ENCODE measurements around the gene FGF23. TPM values are rescaled to one million over a fixed set of nuclear protein-coding genes. Genes with fewer than 3 reads are reported as not detected.

Gene FGF23
- polyA plus RNA-seq, 1 donor from 2014 or later, result not detected

DNA sequence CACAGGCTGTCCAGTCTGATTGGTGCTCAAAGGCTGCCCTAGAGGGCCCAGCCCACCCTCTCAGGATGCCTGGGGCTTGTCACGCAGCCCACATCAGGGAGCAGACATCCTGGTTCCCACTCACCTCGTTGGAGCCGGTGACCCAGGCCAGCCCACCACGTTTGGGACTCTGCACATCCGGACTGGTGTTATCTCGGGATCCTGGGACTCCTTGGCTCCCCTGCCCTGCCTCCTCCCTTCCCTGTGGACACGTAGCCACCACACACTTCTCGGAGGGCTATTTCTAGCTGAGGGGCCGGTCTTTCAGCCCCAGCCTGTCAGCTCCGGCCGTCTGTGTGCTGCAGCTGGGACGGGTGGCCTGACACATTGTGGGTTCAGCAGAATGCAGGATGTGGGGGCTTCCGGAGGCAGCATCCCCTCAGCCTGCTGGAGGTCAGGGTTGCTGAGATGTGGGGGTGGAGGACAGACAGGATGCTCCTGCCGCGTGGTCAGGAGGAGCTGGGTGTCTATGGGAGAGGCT lies 12.8 kb upstream of the FGF23 start:
- H3K79me2 ChIP-seq (replicated peaks; ENCODE audit: insufficient read depth, low read length), result no peaks in the 10 kb centered on the region
- no peaks in the 10 kb centered on the region for H3K9me2 ChIP-seq (ENCODE audit: insufficient read depth, low read length)
- H3F3A ChIP-seq (ENCODE audit: insufficient read depth, low read length, poor library complexity, severe bottlenecking), result no peaks in the 10 kb centered on the region
- H4K20me1 ChIP-seq (ENCODE audit: insufficient read depth), result no peaks in the 10 kb centered on the region
- no peak for TF ChIP-seq EP300 (conservative IDR thresholded peaks at IDR 0.05; ENCODE audit: poor library complexity, severe bottlenecking)
- TF ChIP-seq RAD21 (conservative IDR thresholded peaks at IDR 0.05), result no peak
- TF ChIP-seq MXI1 (conservative IDR thresholded peaks at IDR 0.05; ENCODE audit: poor library complexity, severe bottlenecking), result no peak
- TF ChIP-seq, protein P1, sequence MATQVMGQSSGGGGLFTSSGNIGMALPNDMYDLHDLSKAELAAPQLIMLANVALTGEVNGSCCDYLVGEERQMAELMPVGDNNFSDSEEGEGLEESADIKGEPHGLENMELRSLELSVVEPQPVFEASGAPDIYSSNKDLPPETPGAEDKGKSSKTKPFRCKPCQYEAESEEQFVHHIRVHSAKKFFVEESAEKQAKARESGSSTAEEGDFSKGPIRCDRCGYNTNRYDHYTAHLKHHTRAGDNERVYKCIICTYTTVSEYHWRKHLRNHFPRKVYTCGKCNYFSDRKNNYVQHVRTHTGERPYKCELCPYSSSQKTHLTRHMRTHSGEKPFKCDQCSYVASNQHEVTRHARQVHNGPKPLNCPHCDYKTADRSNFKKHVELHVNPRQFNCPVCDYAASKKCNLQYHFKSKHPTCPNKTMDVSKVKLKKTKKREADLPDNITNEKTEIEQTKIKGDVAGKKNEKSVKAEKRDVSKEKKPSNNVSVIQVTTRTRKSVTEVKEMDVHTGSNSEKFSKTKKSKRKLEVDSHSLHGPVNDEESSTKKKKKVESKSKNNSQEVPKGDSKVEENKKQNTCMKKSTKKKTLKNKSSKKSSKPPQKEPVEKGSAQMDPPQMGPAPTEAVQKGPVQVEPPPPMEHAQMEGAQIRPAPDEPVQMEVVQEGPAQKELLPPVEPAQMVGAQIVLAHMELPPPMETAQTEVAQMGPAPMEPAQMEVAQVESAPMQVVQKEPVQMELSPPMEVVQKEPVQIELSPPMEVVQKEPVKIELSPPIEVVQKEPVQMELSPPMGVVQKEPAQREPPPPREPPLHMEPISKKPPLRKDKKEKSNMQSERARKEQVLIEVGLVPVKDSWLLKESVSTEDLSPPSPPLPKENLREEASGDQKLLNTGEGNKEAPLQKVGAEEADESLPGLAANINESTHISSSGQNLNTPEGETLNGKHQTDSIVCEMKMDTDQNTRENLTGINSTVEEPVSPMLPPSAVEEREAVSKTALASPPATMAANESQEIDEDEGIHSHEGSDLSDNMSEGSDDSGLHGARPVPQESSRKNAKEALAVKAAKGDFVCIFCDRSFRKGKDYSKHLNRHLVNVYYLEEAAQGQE (IDR thresholded peaks at IDR 0.05; ENCODE audit: borderline replicate concordance), result no peak
- TF ChIP-seq SMC3 (conservative IDR thresholded peaks at IDR 0.05; ENCODE audit: poor library complexity), result no peak
- TF ChIP-seq CTCF (IDR thresholded peaks at IDR 0.05; ENCODE audit: poor library complexity, severe bottlenecking), result no peak
- TF ChIP-seq EZH2 (IDR thresholded peaks at IDR 0.05; ENCODE audit: borderline replicate concordance, insufficient read depth, low read length, poor library complexity, severe bottlenecking), result no peak
- TF ChIP-seq POLR2AphosphoS5 (IDR thresholded peaks at IDR 0.05), result no peak
- TF ChIP-seq TAF1 (IDR thresholded peaks at IDR 0.05; ENCODE audit: low read depth), result no peak
- H3K27ac ChIP-seq (ENCODE audit: low read length), result no peak overlapping the region
- no peak overlapping the region for H3K4me2 ChIP-seq (ENCODE audit: low read length)
- no peaks in the 10 kb centered on the region for H3K9me3 ChIP-seq (ENCODE audit: low read length)
- H3K4me3 ChIP-seq (ENCODE audit: low read length), result no peak overlapping the region
- no peak overlapping the region for H2AFZ ChIP-seq (ENCODE audit: low read depth, low read length)
- H3K36me3 ChIP-seq (ENCODE audit: insufficient read depth, low read length), result no peaks in the 10 kb centered on the region
- no peak overlapping the region for H3K9ac ChIP-seq (ENCODE audit: low read length)
- H3K27me3 ChIP-seq (ENCODE audit: insufficient read depth, low read depth, low read length), result no peaks in the 10 kb centered on the region

DNA sequence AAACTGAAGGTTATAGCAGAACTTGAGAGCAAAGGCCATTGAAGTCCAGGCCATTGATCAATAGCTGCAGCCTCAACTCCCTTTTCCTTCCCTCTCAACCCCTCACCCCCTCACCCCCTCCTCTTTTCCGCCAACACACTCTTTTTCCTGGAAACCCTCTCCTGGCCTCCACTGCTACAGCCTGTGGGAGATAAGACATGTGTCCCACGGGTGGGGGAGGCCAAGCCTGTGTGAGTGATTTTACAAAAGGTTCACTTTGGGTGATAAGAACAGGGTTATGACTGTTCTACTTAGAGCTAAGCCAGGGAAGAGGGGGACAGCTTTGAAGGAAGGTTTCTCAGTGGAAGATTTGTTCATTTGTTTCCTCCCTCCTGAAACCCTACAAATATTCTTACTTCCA lies 9.2 kb upstream of the FGF23 start:
- Histone ChIP-seq H3K9ac (ENCODE audit: low read length) (no peak overlapping the region), H4K20me1 (ENCODE audit: insufficient read depth) (no peaks in the 10 kb centered on the region), H2AFZ (ENCODE audit: low read depth, low read length) (no peak overlapping the region), H3K79me2 (replicated peaks; ENCODE audit: insufficient read depth, low read length) (no peaks in the 10 kb centered on the region), H3K27ac (ENCODE audit: low read length) (no peak overlapping the region), H3K36me3 (ENCODE audit: insufficient read depth, low read length) (no peaks in the 10 kb centered on the region), H3K9me2 (ENCODE audit: insufficient read depth, low read length) (no peaks in the 10 kb centered on the region), H3F3A (ENCODE audit: insufficient read depth, low read length, poor library complexity, severe bottlenecking) (no peaks in the 10 kb centered on the region), H3K9me3 (ENCODE audit: low read length) (no peaks in the 10 kb centered on the region), H3K4me2 (ENCODE audit: low read length) (no peak overlapping the region), H3K27me3 (ENCODE audit: insufficient read depth, low read depth, low read length) (no peaks in the 10 kb centered on the region), H3K4me3 (ENCODE audit: low read length) (no peak overlapping the region)
- TF ChIP-seq POLR2AphosphoS5 (IDR thresholded peaks at IDR 0.05) (no peak), EZH2 (IDR thresholded peaks at IDR 0.05; ENCODE audit: borderline replicate concordance, insufficient read depth, low read length, poor library complexity, severe bottlenecking) (no peak), SMC3 (conservative IDR thresholded peaks at IDR 0.05; ENCODE audit: poor library complexity) (no peak), EP300 (conservative IDR thresholded peaks at IDR 0.05; ENCODE audit: poor library complexity, severe bottlenecking) (no peak)
- TF ChIP-seq, protein P1 (IDR thresholded peaks at IDR 0.05; ENCODE audit: borderline replicate concordance), result no peak

Data from neural cell (in vitro differentiated cells).